ENCODE measurements around the gene HJV.
"Not testable (repeated sequence)": the region's sequence is repeated elsewhere in the genome, so short reads cannot be mapped to it uniquely, and the experiment has no call there.

HJV gene

GRCh38 chr1:146021622-146022402 is at the start of gene HJV:
TSS of gene HJV (minus strand) at chr1:146021735. CDS start at chr1:146020231, 1,504 bp downstream.
- DNase-seq (ENCODE audit: low read depth in 2 of 2) = no peak

GRCh38 chr1:146059148-146059547 is 37.6 kb upstream of the HJV start:
- not testable (repeated sequence) for DNase-seq (ENCODE audit: low read depth in 2 of 2)

GRCh38 chr1:146051852-146052676 is 30.5 kb upstream of the HJV start:
- peak; percentile 42 to 47 for DNase-seq (ENCODE audit: low read depth in 2 of 2)

- no peak for DNase-seq (ENCODE audit: low read depth in 2 of 2)
Observed at GRCh38 chr1:146051452-146051851, 29.9 kb upstream of the HJV start.

GRCh38 chr1:146050652-146050963 is 29.1 kb upstream of the HJV start:
- not testable (repeated sequence) for DNase-seq (ENCODE audit: low read depth in 2 of 2)

GRCh38 chr1:146049866-146050651 is 28.5 kb upstream of the HJV start:
- DNase-seq (ENCODE audit: low read depth in 2 of 2) = not testable (repeated sequence)

- DNase-seq (ENCODE audit: low read depth in 2 of 2) = no peak
Observed at GRCh38 chr1:146049436-146049835, 27.9 kb upstream of the HJV start.

GRCh38 chr1:146048514-146049115 is 27.1 kb upstream of the HJV start:
- not testable (repeated sequence) for DNase-seq (ENCODE audit: low read depth in 2 of 2)

- DNase-seq (ENCODE audit: low read depth in 2 of 2) = no peak
Observed at GRCh38 chr1:146046664-146047063, 25.1 kb upstream of the HJV start.

- DNase-seq (ENCODE audit: low read depth in 2 of 2) = no peak
Observed at GRCh38 chr1:146039844-146040194, 18.3 kb upstream of the HJV start.

GRCh38 chr1:146036965-146037646 is 15.6 kb upstream of the HJV start:
- DNase-seq (ENCODE audit: low read depth in 2 of 2) = peak in 1 of 2 donors; percentile 51

GRCh38 chr1:146036241-146036964 is 14.9 kb upstream of the HJV start:
- DNase-seq (ENCODE audit: low read depth in 2 of 2) = no peak

GRCh38 chr1:146035048-146035423 is 13.5 kb upstream of the HJV start:
- no peak for DNase-seq (ENCODE audit: low read depth in 2 of 2)

- DNase-seq (ENCODE audit: low read depth in 2 of 2) = no peak
Observed at GRCh38 chr1:146032631-146033219, 11.2 kb upstream of the HJV start.

- no peak for DNase-seq (ENCODE audit: low read depth in 2 of 2)
Observed at GRCh38 chr1:146031476-146031875, 9.9 kb upstream of the HJV start.

- no peak for DNase-seq (ENCODE audit: low read depth in 2 of 2)
Observed at GRCh38 chr1:146029117-146029516, 7.6 kb upstream of the HJV start.

- not testable (repeated sequence) for DNase-seq (ENCODE audit: low read depth in 2 of 2)
Observed at GRCh38 chr1:146026650-146027049, 5.1 kb upstream of the HJV start.

GRCh38 chr1:146025787-146026495 is 4.4 kb upstream of the HJV start:
- DNase-seq (ENCODE audit: low read depth in 2 of 2) = not testable (repeated sequence)

GRCh38 chr1:146022403-146023127 is 1.0 kb upstream of the HJV start:
- DNase-seq (ENCODE audit: low read depth in 2 of 2) = no peak
